HepG2 (cell line): ENCODE results near the gene LRRC8D. TPM values are rescaled to one million over a fixed set of nuclear protein-coding genes. Genes with fewer than 3 reads are reported as not detected.
A peak's percentile ranks its signal among the peaks of the same experiment; 100 is the strongest.

Experiments used
- BRD4 ChIP-seq: sonication (generic); formaldehyde crosslinking; IDR thresholded peaks from 2 replicates; pipeline ENCODE4 v1.4.0; 2020; ENCODE audit warnings: missing genetic modification reagents
- CTCF ChIP-seq: sonication (generic); formaldehyde crosslinking; IDR thresholded peaks from 2 replicates; pipeline ENCODE4 v1.5.0; 2020; ENCODE audit warnings: mild to moderate bottlenecking, missing genetic modification reagents, moderate library complexity
- GTF3A ChIP-seq: sonication (generic); formaldehyde crosslinking; conservative IDR thresholded peaks from 2 replicates; pipeline ENCODE4 v1.4.0; 2020; ENCODE audit warnings: mild to moderate bottlenecking, missing genetic modification reagents
- HMG20A ChIP-seq: IDR thresholded peaks from 2 replicates; pipeline ENCODE4 v1.6.1; 2016; ENCODE audit warnings: borderline replicate concordance
- HOXA3 ChIP-seq: sonication (generic); formaldehyde crosslinking; IDR thresholded peaks from 2 replicates; pipeline ENCODE4 v1.5.0; 2020; ENCODE audit warnings: missing genetic modification reagents
- IRX3 ChIP-seq: sonication (generic); formaldehyde crosslinking; IDR thresholded peaks from 2 replicates; pipeline ENCODE4 v1.8.1; 2023; ENCODE audit warnings: mild to moderate bottlenecking, low read depth, missing genetic modification reagents, borderline replicate concordance
- JUNB ChIP-seq: sonication (generic); formaldehyde crosslinking; IDR thresholded peaks from 2 replicates; pipeline ENCODE4 v1.8.0; 2022; ENCODE audit warnings: missing genetic modification reagents, mild to moderate bottlenecking, borderline replicate concordance
- KAT8 ChIP-seq: IDR thresholded peaks from 2 replicates; pipeline ENCODE4 v1.6.1; 2016; ENCODE audit warnings: missing genetic modification reagents, missing compliant biosample characterization
- KDM6A ChIP-seq: IDR thresholded peaks from 2 replicates; pipeline ENCODE4 v1.6.1; 2016; ENCODE audit warnings: low read depth
- MAFF ChIP-seq: IDR thresholded peaks from 2 replicates; pipeline ENCODE4 v1.6.1; 2011; ENCODE audit warnings: low read depth, low read length, improper control_type of control experiment
- NR0B2 ChIP-seq: sonication (generic); formaldehyde crosslinking; IDR thresholded peaks from 2 replicates; pipeline ENCODE4 v1.4.0; 2020; ENCODE audit warnings: mild to moderate bottlenecking, missing genetic modification reagents
- PHF8 ChIP-seq: sonication (generic); formaldehyde crosslinking; IDR thresholded peaks from 2 replicates; pipeline ENCODE4 v1.5.0; 2020; ENCODE audit warnings: missing genetic modification reagents
- PITX1 ChIP-seq: sonication (generic); formaldehyde crosslinking; IDR thresholded peaks from 2 replicates; pipeline ENCODE4 v1.5.1; 2020; ENCODE audit warnings: mild to moderate bottlenecking, missing genetic modification reagents
- SETDB1 ChIP-seq: sonication (generic); formaldehyde crosslinking; IDR thresholded peaks from 2 replicates; pipeline ENCODE4 v1.5.1; 2020; ENCODE audit warnings: missing genetic modification reagents, mild to moderate bottlenecking, borderline replicate concordance
- SIN3B ChIP-seq: fragments of 150-350 bp; IDR thresholded peaks from 2 replicates; pipeline ENCODE4 v1.6.1; 2014; ENCODE audit warnings: low read length
- SP1 ChIP-seq, 2 experiments: fragments of 450-650 bp in 1 of 2; sonication (generic) in 1 of 2; formaldehyde crosslinking in 1 of 2; IDR thresholded peaks; 2 replicates each; pipeline versions ENCODE4 v1.4.0 to v1.6.1; 2016 to 2020; ENCODE audit warnings: missing genetic modification reagents in 1 of 2
- SRSF1 ChIP-seq: fragments of 200-400 bp; formaldehyde crosslinking; optimal IDR thresholded peaks from 2 replicates; pipeline ENCODE3; 2017; ENCODE audit warnings: mild to moderate bottlenecking, low read depth, low read length, moderate library complexity
- TBX2 ChIP-seq: sonication (generic); formaldehyde crosslinking; IDR thresholded peaks from 2 replicates; pipeline ENCODE4 v1.5.0; 2020; ENCODE audit warnings: missing genetic modification reagents, mild to moderate bottlenecking, borderline replicate concordance
- TFE3 ChIP-seq: IDR thresholded peaks from 2 replicates; pipeline ENCODE4 v1.6.1; 2016
- USF2 ChIP-seq, 2 experiments: sonication (generic) in 1 of 2; formaldehyde crosslinking in 1 of 2; IDR thresholded peaks; 2 replicates each; pipeline versions ENCODE4 v1.5.1 to v1.6.1; 2011 to 2020; ENCODE audit warnings: borderline replicate concordance in 1 of 2, low read depth in 1 of 2, low read length in 1 of 2, mild to moderate bottlenecking in 1 of 2, missing genetic modification reagents in 1 of 2, moderate library complexity in 1 of 2
- ZFP36 ChIP-seq: fragments of 150-350 bp; IDR thresholded peaks from 2 replicates; pipeline ENCODE4 v1.6.1; 2018; ENCODE audit warnings: borderline replicate concordance, low read length, low read depth; ENCODE audit not compliant: partially characterized antibody
- ZNF326 ChIP-seq: sonication (generic); formaldehyde crosslinking; IDR thresholded peaks from 2 replicates; pipeline ENCODE4 v1.4.0; 2020; ENCODE audit warnings: missing genetic modification reagents, borderline replicate concordance
- ZNF552 ChIP-seq: sonication (generic); formaldehyde crosslinking; IDR thresholded peaks from 2 replicates; pipeline ENCODE4 v1.9.0; 2022; ENCODE audit warnings: missing genetic modification reagents, mild to moderate bottlenecking, borderline replicate concordance
- ZNF883 ChIP-seq: sonication (generic); formaldehyde crosslinking; IDR thresholded peaks from 2 replicates; pipeline ENCODE4 v1.5.1; 2020; ENCODE audit warnings: mild to moderate bottlenecking, missing genetic modification reagents; ENCODE audit errors: not compliant biosample characterization
- polyA plus RNA-seq, 8 experiments: library from polyadenylated mRNA; depleted of rRNA in 3 of 8; stranded (reverse) in 7 of 8; unstranded in 1 of 8; fragments of >200 nt; fragmentation: Illumina TruSeq in 4 of 8; extraction: Trizol in 4 of 8; gene quantifications; 2 replicates each; pipeline versions ENCODE4 v1.2.1 to v1.2.3, GENCODE V29; 2011 to 2016; ENCODE audit warnings: low read depth in 4 of 8, missing spikeins in 1 of 8, mixed read lengths in 1 of 8; ENCODE audit not compliant: insufficient read depth in 1 of 8
- total RNA-seq, 5 experiments: library from RNA; depleted of rRNA; stranded (reverse); fragments of >200 nt; fragmentation: Illumina TruSeq; extraction: Trizol; gene quantifications; 2 replicates each; pipeline ENCODE4 v1.2.3, GENCODE V29; 2016; ENCODE audit warnings: low read depth in 1 of 5

The LRRC8D gene
- total and polyA plus RNA-seq, 2 of the 13 experiments (the other 11 are each of a cell fraction or from before 2014, with no cell fraction given), result 29.9 to 45.5 TPM

GRCh38 chr1:89928506-89928905 is 107.7 kb downstream of the LRRC8D start (continued):
- TF ChIP-seq HMG20A (peak; percentile 19; the same call in 1 of the 2 replicates), HOXA3 (peak; percentile 38; the same call in 1 of the 2 replicates), ZNF326 (CRISPR knock-in tag) (no peak), PHF8 (no peak), GTF3A (CRISPR knock-in tag) (no peak), ZNF552 (CRISPR knock-in tag) (no peak), SETDB1 (CRISPR knock-in tag) (no peak), JUNB (CRISPR knock-in tag) (no peak), SP1 (IDR thresholded peaks at IDR 0.05) (no peak), SP1 (CRISPR knock-in tag; IDR thresholded peaks at IDR 0.05) (no peak), KAT8 (no peak; the same call in 1 of the 2 replicates), SIN3B (no peak), CTCF (CRISPR knock-in tag) (no peak), NR0B2 (no peak), TBX2 (CRISPR knock-in tag) (peak; percentile 97), MAFF (no peak), USF2 (IDR thresholded peaks at IDR 0.05; ENCODE audit: low read depth, low read length) (no peak), USF2 (CRISPR knock-in tag; IDR thresholded peaks at IDR 0.05; ENCODE audit: borderline replicate concordance) (no peak; the same call in 1 of the 2 replicates), KDM6A (CRISPR knock-in tag) (peak; percentile 64; the same call in 1 of the 2 replicates), PITX1 (CRISPR knock-in tag) (0 out of 2 replicates have a peak, but pooled peaks have one; percentile 21), IRX3 (CRISPR knock-in tag) (no peak), TFE3 (CRISPR knock-in tag) (peak; percentile 67), BRD4 (CRISPR knock-in tag) (no peak), ZFP36 (no peak), ZNF883 (no peak), SRSF1 (no peak)
